ENCODE results near the gene CHTOP.

CHTOP gene

GRCh38 chr1:153687346-153688125 is 53.7 kb downstream of the CHTOP start:
- no peak for DNase-seq (ENCODE audit: low spot score)

- no peak for DNase-seq (ENCODE audit: low spot score)
Measured at GRCh38 chr1:153688276-153688675, 54.4 kb downstream of the CHTOP start.

- no peak for DNase-seq (ENCODE audit: low spot score)
Measured at GRCh38 chr1:153688736-153689328, 55.0 kb downstream of the CHTOP start.

GRCh38 chr1:153693466-153693865 is 59.6 kb downstream of the CHTOP start:
- DNase-seq (ENCODE audit: low spot score), result no peak

All from NAMALWA (cell line).